ENCODE data around the gene ZDHHC24.

Gene ZDHHC24

DNA sequence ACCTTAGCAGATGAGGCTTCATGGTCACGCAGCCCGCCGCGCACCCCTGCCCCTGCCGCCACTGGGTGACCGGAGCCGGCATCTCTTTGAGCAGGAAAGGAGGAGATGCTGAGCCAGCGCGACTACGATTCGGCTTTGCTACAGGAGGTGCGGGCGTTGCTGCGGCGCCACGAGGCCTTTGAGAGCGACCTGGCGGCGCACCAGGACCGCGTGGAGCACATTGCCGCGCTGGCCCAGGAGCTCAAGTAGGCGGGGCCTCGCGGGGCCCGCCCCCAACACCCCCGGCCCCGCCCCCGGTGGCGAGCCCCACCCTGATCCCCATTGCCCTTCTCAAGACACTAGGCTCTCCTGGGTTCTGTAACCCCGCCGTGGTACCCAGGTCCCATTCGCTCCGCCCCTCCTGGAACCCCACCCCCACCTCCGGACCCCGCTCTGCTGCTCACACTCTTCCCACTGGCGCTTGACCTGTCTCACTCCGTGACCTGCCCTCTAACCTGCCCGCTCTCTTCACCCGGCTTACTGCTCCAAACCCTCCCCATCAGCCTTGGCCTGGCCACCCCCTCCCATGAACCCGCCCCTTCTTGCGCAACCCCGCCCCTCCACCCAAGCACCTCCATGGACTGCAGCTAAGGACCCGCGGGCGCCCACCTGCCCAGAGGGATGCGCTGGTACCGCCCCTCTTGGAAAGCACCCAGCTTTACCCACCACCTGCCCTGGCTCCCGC is 13.5 kb upstream of the ZDHHC24 start:
- DNase-seq (ENCODE audit: low read depth, low spot score): no peak
- TF ChIP-seq, protein P1, sequence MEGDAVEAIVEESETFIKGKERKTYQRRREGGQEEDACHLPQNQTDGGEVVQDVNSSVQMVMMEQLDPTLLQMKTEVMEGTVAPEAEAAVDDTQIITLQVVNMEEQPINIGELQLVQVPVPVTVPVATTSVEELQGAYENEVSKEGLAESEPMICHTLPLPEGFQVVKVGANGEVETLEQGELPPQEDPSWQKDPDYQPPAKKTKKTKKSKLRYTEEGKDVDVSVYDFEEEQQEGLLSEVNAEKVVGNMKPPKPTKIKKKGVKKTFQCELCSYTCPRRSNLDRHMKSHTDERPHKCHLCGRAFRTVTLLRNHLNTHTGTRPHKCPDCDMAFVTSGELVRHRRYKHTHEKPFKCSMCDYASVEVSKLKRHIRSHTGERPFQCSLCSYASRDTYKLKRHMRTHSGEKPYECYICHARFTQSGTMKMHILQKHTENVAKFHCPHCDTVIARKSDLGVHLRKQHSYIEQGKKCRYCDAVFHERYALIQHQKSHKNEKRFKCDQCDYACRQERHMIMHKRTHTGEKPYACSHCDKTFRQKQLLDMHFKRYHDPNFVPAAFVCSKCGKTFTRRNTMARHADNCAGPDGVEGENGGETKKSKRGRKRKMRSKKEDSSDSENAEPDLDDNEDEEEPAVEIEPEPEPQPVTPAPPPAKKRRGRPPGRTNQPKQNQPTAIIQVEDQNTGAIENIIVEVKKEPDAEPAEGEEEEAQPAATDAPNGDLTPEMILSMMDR (IDR thresholded peaks at IDR 0.05; ENCODE audit: insufficient read depth, low read length, missing control alignments): no peak
- ChIA-PET CTCF (interaction anchor here (3.3 kb wide), 1 partner anchor 20 kb away, joined by 11 read pairs; no protein-coding TSS in a partner anchor), POLR2A (no interaction called here)
- no peak overlapping the region; the same call in 1 of the 2 replicates for H3K4me3 ChIP-seq (ENCODE audit: low read depth, low read length)

DNA sequence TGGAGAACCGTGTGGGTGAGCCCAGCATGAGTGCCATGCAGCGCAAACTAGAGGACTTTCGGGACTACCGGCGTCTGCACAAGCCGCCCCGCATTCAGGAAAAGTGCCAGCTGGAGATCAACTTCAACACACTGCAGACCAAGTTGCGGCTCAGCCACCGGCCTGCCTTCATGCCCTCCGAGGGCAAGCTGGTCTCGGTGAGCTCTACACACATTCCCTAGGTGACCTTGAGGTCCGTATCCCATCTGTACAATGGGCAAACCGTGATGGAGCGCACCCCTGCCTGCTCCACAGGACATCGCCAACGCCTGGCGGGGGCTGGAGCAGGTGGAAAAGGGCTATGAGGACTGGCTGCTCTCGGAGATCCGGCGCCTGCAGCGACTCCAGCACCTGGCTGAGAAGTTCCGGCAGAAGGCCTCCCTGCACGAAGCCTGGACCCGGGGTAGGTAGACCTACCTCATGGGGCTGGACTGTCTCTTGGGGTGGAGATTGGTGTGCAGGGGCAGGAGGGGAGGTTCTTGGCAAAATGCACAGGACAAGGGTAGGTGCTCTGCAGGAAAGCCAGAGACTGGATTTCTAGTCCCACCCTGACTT is 12.0 kb upstream of the ZDHHC24 start:
- TF ChIP-seq, protein P1 (IDR thresholded peaks at IDR 0.05; ENCODE audit: insufficient read depth, low read length, missing control alignments): no peak
- no peak overlapping the region for H3K4me3 ChIP-seq (ENCODE audit: low read depth, low read length)
- ChIA-PET POLR2A (no interaction called here), CTCF (no interaction called here)
- no peak for DNase-seq (ENCODE audit: low read depth, low spot score)

DNA sequence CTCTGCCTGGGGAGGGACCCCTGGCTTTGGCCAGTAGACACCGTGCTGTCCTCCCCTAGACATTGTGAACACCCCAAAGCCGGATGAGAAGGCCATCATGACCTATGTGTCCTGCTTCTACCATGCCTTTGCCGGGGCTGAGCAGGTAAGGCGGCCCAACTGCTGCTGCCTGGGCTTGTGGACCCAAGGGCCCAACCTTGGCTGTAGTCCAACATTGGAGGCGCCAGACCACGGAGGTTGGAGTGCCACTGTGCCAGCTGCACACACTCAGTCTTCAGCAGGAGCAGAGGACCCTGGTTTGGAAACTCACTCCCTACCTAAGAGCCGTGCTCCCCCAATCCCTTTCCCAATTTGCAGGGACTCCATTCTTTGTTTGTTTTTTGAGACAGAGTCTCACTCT is 10.2 kb upstream of the ZDHHC24 start:
- ChIA-PET CTCF (no interaction called here), POLR2A (no interaction called here)
- TF ChIP-seq, protein P1 (IDR thresholded peaks at IDR 0.05; ENCODE audit: insufficient read depth, low read length, missing control alignments): no peak
- no peak for DNase-seq (ENCODE audit: low read depth, low spot score)
- H3K4me3 ChIP-seq (ENCODE audit: low read depth, low read length): no peak overlapping the region

DNA sequence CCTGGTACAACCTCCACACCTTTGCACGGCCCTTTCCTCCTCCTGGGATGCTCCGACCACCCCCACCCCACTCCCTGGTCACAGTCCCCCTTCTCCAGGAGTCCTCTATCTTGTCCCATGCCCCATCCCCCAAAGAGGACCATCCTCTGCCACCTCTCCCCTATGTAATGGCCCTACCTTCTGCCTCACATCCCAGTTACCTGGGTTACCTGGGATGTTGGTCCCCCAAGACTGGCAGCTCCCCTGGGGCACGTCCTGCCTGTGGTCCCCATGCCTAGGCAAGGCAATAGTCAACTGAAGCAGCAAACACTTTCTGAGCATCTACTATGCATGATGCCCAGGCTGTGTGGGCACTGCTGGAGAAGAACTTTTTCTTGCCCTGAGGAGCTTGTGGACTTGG is 9.6 kb upstream of the ZDHHC24 start:
- ChIA-PET POLR2A (no interaction called here), CTCF (interaction anchor here (1.2 kb wide), 1 partner anchor 14 kb away, joined by 3 read pairs; no protein-coding TSS in a partner anchor)
- no peak overlapping the region for H3K4me3 ChIP-seq (ENCODE audit: low read depth, low read length)
- TF ChIP-seq, protein P1 (IDR thresholded peaks at IDR 0.05; ENCODE audit: insufficient read depth, low read length, missing control alignments): no peak
- DNase-seq (ENCODE audit: low read depth, low spot score): no peak

DNA sequence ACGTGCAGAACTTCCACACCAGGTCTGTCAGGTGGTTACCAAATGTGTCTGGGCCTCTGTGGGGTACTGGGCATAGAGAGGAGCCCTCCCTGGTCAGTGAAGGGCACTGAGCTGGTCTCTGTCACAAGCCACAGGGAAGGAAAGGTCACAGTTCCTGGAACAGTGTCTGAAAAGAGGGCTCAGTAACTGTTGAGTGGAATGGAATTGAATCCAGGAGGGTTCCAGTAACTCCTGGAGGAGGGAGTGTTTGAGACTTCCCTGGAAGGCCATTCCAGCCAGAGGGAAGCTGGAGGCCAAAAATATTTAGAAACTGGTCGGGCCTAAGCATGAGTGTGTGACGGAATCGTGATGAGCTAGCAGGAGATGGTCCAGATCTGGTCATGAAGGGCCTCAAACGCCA is 8.8 kb upstream of the ZDHHC24 start:
- ChIA-PET POLR2A (no interaction called here), CTCF (interaction anchor here (1.2 kb wide), 1 partner anchor 14 kb away, joined by 3 read pairs; no protein-coding TSS in a partner anchor)
- TF ChIP-seq, protein P1 (IDR thresholded peaks at IDR 0.05; ENCODE audit: insufficient read depth, low read length, missing control alignments): no peak
- no peak for DNase-seq (ENCODE audit: low read depth, low spot score)
- no peak overlapping the region for H3K4me3 ChIP-seq (ENCODE audit: low read depth, low read length)

DNA sequence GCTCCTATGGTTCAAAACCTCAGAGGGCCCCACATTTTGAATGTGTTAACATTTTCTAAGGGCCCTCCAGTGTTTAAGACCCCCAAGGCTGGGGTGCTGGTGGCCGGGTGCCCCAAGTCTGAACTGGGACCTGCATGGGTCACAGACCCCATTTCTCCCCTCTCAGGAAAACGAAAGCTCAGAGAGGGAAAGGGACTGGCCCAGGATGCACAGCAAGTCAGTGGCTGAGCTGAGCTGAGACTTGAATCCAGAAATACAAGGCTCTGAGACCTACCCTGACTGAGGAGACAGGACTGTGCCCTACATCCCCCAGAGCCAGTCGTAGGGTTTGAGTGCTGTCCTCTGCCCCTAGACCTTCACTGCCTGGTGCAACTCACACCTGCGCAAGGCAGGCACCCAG is 5.0 kb upstream of the ZDHHC24 start:
- POLR2A ChIA-PET: no interaction called here

More for the DNA sequence above, 5.0 kb upstream of the ZDHHC24 start:
- CTCF ChIA-PET: no interaction called here
- no peak overlapping the region for H3K4me3 ChIP-seq (ENCODE audit: low read depth, low read length)
- TF ChIP-seq, protein P1 (IDR thresholded peaks at IDR 0.05; ENCODE audit: insufficient read depth, low read length, missing control alignments): no peak
- DNase-seq (ENCODE audit: low read depth, low spot score): no peak

Measured in AG04449 (cell line).